Measurements from ENCODE around the gene TMEM144. TPM values are rescaled to one million over a fixed set of nuclear protein-coding genes. Genes with fewer than 3 reads are reported as not detected.

TMEM144 gene
- polyA plus RNA-seq, 1 donor from 2014 or later, result 2.8 TPM

DNA sequence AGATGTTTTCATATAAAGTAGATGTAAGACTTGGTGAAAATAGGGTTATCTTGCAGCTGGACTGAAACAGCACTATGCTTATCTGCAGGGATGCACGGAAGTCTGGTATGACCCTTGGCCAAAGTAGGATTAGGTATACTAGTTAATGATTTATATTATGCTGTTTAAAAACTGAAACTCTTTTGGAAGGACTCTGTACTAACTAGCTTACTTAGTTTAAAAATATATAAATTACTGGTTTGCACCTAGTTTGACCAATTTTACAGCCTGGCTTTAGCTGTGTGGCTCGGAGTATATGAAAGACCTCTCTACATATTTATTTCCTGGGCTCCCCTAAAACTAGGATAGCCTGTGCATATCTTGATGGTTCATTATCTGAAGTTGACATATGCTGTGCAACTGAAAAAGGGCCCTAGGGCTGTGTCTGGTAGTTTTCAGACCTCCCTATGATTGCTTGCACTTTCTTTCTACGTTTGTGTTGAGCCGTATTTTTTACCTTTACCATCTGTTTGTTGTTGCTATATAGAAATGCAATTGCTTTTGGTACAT lies 89.2 kb downstream of the TMEM144 start:
- TF ChIP-seq POLR2AphosphoS5 (IDR thresholded peaks at IDR 0.05) (no peak), RAD21 (conservative IDR thresholded peaks at IDR 0.05) (no peak), TAF1 (IDR thresholded peaks at IDR 0.05; ENCODE audit: low read depth) (no peak)
- Histone ChIP-seq H3K4me3 (ENCODE audit: low read length) (no peak overlapping the region), H3K4me2 (ENCODE audit: low read length) (no peak overlapping the region), H4K20me1 (ENCODE audit: insufficient read depth) (no peaks in the 10 kb centered on the region), H3K9me3 (ENCODE audit: low read length) (peaks cover 2% of the 10 kb centered on the region), H3K36me3 (ENCODE audit: insufficient read depth, low read length) (no peaks in the 10 kb centered on the region), H3F3A (ENCODE audit: insufficient read depth, low read length, poor library complexity, severe bottlenecking) (no peaks in the 10 kb centered on the region), H3K79me2 (replicated peaks; ENCODE audit: insufficient read depth, low read length) (no peaks in the 10 kb centered on the region), H3K27me3 (ENCODE audit: insufficient read depth, low read depth, low read length) (no peaks in the 10 kb centered on the region), H3K27ac (ENCODE audit: low read length) (no peak overlapping the region), H2AFZ (ENCODE audit: low read depth, low read length) (no peak overlapping the region), H3K9ac (ENCODE audit: low read length) (no peak overlapping the region), H3K9me2 (ENCODE audit: insufficient read depth, low read length) (no peaks in the 10 kb centered on the region)

DNA sequence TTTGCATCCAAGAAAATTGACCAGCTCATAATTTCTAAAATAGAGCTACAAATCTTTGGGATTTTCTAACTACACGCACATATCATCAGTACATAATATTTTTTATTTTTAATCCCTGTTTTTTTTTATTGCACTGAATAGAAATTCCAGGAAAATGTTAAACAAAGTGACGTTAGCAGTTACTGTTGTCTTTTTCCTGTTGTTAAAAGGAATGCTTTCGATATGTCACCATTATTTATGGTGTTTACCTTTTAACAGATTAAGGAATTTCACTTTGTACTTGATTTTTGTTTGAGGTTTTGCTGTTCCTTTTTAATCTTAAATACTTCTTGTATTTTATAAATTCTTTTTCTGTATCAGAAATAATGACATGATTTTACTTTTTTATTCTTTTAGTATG lies 89.7 kb downstream of the TMEM144 start:
- Histone ChIP-seq H2AFZ (ENCODE audit: low read depth, low read length) (no peak overlapping the region), H3K27me3 (ENCODE audit: insufficient read depth, low read depth, low read length) (no peaks in the 10 kb centered on the region), H3K27ac (ENCODE audit: low read length) (no peak overlapping the region), H3K36me3 (ENCODE audit: insufficient read depth, low read length) (no peaks in the 10 kb centered on the region), H4K20me1 (ENCODE audit: insufficient read depth) (no peaks in the 10 kb centered on the region), H3K4me2 (ENCODE audit: low read length) (no peak overlapping the region), H3K9me3 (ENCODE audit: low read length) (peaks cover 2% of the 10 kb centered on the region), H3F3A (ENCODE audit: insufficient read depth, low read length, poor library complexity, severe bottlenecking) (no peaks in the 10 kb centered on the region), H3K79me2 (replicated peaks; ENCODE audit: insufficient read depth, low read length) (no peaks in the 10 kb centered on the region), H3K9ac (ENCODE audit: low read length) (no peak overlapping the region), H3K9me2 (ENCODE audit: insufficient read depth, low read length) (no peaks in the 10 kb centered on the region), H3K4me3 (ENCODE audit: low read length) (no peak overlapping the region)
- TF ChIP-seq RAD21 (conservative IDR thresholded peaks at IDR 0.05) (no peak), POLR2AphosphoS5 (IDR thresholded peaks at IDR 0.05) (no peak), EZH2 (IDR thresholded peaks at IDR 0.05; ENCODE audit: borderline replicate concordance, insufficient read depth, low read length, poor library complexity, severe bottlenecking) (no peak), TAF1 (IDR thresholded peaks at IDR 0.05; ENCODE audit: low read depth) (no peak), SMC3 (conservative IDR thresholded peaks at IDR 0.05; ENCODE audit: poor library complexity) (no peak), EP300 (conservative IDR thresholded peaks at IDR 0.05; ENCODE audit: poor library complexity, severe bottlenecking) (no peak), MXI1 (conservative IDR thresholded peaks at IDR 0.05; ENCODE audit: poor library complexity, severe bottlenecking) (no peak)
- TF ChIP-seq, protein P1, sequence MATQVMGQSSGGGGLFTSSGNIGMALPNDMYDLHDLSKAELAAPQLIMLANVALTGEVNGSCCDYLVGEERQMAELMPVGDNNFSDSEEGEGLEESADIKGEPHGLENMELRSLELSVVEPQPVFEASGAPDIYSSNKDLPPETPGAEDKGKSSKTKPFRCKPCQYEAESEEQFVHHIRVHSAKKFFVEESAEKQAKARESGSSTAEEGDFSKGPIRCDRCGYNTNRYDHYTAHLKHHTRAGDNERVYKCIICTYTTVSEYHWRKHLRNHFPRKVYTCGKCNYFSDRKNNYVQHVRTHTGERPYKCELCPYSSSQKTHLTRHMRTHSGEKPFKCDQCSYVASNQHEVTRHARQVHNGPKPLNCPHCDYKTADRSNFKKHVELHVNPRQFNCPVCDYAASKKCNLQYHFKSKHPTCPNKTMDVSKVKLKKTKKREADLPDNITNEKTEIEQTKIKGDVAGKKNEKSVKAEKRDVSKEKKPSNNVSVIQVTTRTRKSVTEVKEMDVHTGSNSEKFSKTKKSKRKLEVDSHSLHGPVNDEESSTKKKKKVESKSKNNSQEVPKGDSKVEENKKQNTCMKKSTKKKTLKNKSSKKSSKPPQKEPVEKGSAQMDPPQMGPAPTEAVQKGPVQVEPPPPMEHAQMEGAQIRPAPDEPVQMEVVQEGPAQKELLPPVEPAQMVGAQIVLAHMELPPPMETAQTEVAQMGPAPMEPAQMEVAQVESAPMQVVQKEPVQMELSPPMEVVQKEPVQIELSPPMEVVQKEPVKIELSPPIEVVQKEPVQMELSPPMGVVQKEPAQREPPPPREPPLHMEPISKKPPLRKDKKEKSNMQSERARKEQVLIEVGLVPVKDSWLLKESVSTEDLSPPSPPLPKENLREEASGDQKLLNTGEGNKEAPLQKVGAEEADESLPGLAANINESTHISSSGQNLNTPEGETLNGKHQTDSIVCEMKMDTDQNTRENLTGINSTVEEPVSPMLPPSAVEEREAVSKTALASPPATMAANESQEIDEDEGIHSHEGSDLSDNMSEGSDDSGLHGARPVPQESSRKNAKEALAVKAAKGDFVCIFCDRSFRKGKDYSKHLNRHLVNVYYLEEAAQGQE (IDR thresholded peaks at IDR 0.05; ENCODE audit: borderline replicate concordance), result no peak
- TF ChIP-seq, protein P2, sequence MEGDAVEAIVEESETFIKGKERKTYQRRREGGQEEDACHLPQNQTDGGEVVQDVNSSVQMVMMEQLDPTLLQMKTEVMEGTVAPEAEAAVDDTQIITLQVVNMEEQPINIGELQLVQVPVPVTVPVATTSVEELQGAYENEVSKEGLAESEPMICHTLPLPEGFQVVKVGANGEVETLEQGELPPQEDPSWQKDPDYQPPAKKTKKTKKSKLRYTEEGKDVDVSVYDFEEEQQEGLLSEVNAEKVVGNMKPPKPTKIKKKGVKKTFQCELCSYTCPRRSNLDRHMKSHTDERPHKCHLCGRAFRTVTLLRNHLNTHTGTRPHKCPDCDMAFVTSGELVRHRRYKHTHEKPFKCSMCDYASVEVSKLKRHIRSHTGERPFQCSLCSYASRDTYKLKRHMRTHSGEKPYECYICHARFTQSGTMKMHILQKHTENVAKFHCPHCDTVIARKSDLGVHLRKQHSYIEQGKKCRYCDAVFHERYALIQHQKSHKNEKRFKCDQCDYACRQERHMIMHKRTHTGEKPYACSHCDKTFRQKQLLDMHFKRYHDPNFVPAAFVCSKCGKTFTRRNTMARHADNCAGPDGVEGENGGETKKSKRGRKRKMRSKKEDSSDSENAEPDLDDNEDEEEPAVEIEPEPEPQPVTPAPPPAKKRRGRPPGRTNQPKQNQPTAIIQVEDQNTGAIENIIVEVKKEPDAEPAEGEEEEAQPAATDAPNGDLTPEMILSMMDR (IDR thresholded peaks at IDR 0.05; ENCODE audit: poor library complexity, severe bottlenecking), result no peak
